Retinal pigment epithelial cell (primary cell): ENCODE results near the gene IL10RB.

ENCODE experiments used
- DNase-seq: peaks from one replicate; pipeline ENCODE4 v3.0.0-alpha.2; 2010; ENCODE audit warnings: low read depth
- H3K4me3 ChIP-seq: 2 replicates; pipeline ENCODE4 v1.5.1; 2011; ENCODE audit warnings: mild to moderate bottlenecking, low read length, control low read depth, moderate library complexity
- TF ChIP-seq, protein P1 (sequence below): conservative IDR thresholded peaks from 2 replicates; pipeline ENCODE4 v1.5.1; 2011; ENCODE audit warnings: low read depth, low read length, control low read depth, inconsistent platforms

The IL10RB gene

GRCh38 chr21:33300701-33301631 lies 34.8 kb downstream of the IL10RB start:
- TF ChIP-seq, protein P1, sequence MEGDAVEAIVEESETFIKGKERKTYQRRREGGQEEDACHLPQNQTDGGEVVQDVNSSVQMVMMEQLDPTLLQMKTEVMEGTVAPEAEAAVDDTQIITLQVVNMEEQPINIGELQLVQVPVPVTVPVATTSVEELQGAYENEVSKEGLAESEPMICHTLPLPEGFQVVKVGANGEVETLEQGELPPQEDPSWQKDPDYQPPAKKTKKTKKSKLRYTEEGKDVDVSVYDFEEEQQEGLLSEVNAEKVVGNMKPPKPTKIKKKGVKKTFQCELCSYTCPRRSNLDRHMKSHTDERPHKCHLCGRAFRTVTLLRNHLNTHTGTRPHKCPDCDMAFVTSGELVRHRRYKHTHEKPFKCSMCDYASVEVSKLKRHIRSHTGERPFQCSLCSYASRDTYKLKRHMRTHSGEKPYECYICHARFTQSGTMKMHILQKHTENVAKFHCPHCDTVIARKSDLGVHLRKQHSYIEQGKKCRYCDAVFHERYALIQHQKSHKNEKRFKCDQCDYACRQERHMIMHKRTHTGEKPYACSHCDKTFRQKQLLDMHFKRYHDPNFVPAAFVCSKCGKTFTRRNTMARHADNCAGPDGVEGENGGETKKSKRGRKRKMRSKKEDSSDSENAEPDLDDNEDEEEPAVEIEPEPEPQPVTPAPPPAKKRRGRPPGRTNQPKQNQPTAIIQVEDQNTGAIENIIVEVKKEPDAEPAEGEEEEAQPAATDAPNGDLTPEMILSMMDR, result no peak
- H3K4me3 ChIP-seq, result no peak overlapping the region
- DNase-seq, result no peak

DNA sequence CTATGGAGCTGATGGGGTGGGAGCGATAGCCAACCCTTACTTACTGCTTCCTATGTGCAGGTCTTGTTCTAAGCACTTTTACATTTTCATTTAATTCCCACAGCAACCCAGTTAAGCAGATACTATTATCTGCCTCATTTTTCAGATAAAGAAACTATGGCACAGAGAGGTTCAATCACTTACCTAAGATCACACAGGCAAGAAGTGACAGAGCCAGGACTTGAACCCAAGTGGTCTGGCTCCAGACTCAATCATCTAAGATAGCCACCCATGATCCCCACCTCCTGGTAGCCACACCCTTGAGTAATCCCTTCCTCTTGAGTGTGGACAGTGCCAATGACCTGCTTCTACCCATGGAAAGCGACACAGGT lies 35.5 kb downstream of the IL10RB start:
- H3K4me3 ChIP-seq, result no peak overlapping the region

DNA sequence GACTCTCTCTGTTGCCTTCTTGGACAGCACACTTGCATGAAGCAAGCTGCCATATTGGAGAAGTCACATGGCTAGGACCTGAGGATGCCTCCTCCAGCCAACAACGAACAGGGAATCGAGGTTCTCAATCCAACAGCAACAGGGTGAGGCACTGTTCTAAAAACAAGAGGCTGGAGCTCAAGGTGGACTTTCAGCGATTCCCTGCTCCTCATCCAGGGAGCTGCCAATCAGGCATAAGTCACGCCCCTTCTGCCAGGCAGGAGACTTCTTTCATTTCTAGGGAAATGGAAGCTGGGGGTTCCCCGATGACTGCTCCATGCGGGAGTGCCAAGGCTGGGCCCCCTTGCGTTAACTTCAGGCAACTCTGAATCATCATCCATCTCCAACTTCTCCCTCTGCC lies 35.9 kb downstream of the IL10RB start:
- TF ChIP-seq, protein P1, result no peak
- no peak for DNase-seq
- no peak overlapping the region for H3K4me3 ChIP-seq

More for the DNA sequence above, 35.5 kb downstream of the IL10RB start:
- no peak for DNase-seq
- TF ChIP-seq, protein P1, result no peak

- no peak for DNase-seq
- TF ChIP-seq, protein P1, result no peak
- no peak overlapping the region for H3K4me3 ChIP-seq
These were observed 36.6 kb downstream of the IL10RB start for GRCh38 chr21:33302796-33303195.

- no peak for DNase-seq
- TF ChIP-seq, protein P1, result no peak
- no peak overlapping the region for H3K4me3 ChIP-seq
These were observed 39.1 kb downstream of the IL10RB start for GRCh38 chr21:33305344-33305671.

GRCh38 chr21:33305938-33306337 lies 39.8 kb downstream of the IL10RB start:
- no peak overlapping the region for H3K4me3 ChIP-seq
- no peak for DNase-seq
- TF ChIP-seq, protein P1, result no peak
